Upper lobe of left lung (tissue), 4 donors: Measurements from ENCODE around the gene ACACA.

ENCODE experiments used
- CTCF ChIP-seq, 6 experiments: fragments of 450-650 bp in 4 of 6; fragments of 200-600 bp in 2 of 6; sonication (generic) in 2 of 6; IDR thresholded peaks; one replicate each; pipeline ENCODE4 v1.5.1; 2016 to 2019; ENCODE audit warnings: antibody characterized with exemption in 6 of 6
- POLR2AphosphoS5 ChIP-seq, 2 donors: sonication (generic); formaldehyde crosslinking; IDR thresholded peaks; one replicate each; pipeline ENCODE4 v1.5.1; 2017; ENCODE audit warnings: antibody characterized with exemption in 2 of 2

DNA sequence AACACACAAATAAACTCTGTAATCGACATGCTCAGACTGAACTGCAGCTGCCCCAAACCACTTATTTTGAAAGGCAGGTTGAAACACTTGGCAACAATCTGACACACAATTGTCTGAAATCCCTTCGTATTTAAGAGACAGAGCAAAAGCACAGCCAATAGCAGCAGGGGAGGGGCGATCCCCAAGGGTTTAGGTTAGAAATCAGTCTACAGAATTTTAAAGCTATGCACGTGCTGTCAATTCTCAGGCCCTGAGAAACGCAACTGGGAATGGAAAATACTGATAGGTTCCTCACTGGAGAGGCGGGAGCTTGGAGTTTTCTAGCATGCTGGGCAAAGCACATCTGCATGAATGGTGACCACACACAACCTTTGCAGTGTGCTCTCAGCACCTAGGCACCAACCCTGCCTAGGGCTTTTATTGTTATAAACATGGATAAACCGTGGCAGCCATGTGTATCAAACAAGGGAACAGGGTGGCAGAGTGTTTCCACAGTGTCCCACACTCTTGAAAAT lies 289.9 kb downstream of the ACACA start:
- TF ChIP-seq CTCF (IDR thresholded peaks at IDR 0.05) (no peak), POLR2AphosphoS5 (IDR thresholded peaks at IDR 0.05) (no peak)
